ENCODE data around the gene AGPAT3. TPM values are rescaled to one million over a fixed set of nuclear protein-coding genes. Genes with fewer than 3 reads are reported as not detected.

The AGPAT3 gene
- total RNA-seq, 4 donors from 2014 or later = 31.7 to 35.7 (median 33.0) TPM

DNA sequence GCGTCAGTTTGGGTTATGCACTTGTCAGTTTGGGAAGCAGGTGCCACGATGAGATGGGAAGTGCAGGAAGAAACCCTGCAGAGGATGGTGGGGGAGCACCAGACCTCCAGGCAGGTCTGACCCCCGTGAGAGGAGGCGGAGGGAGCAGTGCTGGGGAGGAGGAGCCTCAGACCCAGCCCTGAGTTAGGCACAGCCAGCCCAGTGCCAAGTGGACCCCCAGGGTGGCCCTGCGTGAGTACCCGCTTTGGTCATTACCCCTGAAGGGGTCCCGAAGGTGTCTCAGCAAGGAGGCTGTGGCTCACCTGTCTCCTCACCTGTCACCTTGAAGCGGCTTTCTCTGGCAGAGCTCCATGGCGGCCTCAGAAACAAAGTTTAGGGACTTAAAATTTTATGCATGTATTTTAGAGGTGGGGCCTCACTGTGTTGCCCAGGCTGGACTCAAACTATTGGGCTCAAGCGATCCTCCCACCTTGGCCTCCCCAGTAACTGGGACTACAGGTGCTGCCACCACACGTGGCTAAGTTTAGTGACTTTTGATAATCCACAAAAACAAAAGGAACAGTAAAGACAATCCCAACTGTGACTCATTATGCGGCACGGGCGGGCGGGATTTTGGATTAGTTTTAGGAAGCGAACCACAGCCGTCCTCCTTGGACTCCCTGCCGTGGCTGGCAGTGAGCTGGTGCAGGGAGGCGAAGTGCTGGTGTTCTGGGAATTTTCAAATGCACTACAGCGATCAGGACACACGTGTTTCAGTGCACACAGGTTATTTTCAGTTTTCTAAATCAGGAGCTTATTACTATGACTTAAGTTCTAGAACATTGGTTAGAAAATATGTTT lies 4.7 kb downstream of the AGPAT3 start:
- 62 to 73% methylated on average over 16 to 18 of the region's 21 CpGs for WGBS, 2 donors
- Histone ChIP-seq H3K9me3 (no peaks in the 10 kb centered on the region), H3K36me3 (peaks cover 0 to 17% (median 0%) of the 10 kb centered on the region in 3 donors), H3K27me3 (no peaks in the 10 kb centered on the region), H3K4me3 (no peak overlapping the region), H3K4me1 (peaks cover 20 to 65% (median 26%) of the 10 kb centered on the region in 3 donors), H3K27ac (no peak overlapping the region)
- intact Hi-C loops (cut with DNase I) = loop anchor here (10.0 kb wide), 2 partner anchors 45 to 65 kb away; no protein-coding TSS in a partner anchor
- DNase-seq = no peak
- TF ChIP-seq POLR2A (IDR thresholded peaks at IDR 0.05) = no peak
- TF ChIP-seq, protein P1, sequence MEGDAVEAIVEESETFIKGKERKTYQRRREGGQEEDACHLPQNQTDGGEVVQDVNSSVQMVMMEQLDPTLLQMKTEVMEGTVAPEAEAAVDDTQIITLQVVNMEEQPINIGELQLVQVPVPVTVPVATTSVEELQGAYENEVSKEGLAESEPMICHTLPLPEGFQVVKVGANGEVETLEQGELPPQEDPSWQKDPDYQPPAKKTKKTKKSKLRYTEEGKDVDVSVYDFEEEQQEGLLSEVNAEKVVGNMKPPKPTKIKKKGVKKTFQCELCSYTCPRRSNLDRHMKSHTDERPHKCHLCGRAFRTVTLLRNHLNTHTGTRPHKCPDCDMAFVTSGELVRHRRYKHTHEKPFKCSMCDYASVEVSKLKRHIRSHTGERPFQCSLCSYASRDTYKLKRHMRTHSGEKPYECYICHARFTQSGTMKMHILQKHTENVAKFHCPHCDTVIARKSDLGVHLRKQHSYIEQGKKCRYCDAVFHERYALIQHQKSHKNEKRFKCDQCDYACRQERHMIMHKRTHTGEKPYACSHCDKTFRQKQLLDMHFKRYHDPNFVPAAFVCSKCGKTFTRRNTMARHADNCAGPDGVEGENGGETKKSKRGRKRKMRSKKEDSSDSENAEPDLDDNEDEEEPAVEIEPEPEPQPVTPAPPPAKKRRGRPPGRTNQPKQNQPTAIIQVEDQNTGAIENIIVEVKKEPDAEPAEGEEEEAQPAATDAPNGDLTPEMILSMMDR (IDR thresholded peaks at IDR 0.05) = no peak

DNA sequence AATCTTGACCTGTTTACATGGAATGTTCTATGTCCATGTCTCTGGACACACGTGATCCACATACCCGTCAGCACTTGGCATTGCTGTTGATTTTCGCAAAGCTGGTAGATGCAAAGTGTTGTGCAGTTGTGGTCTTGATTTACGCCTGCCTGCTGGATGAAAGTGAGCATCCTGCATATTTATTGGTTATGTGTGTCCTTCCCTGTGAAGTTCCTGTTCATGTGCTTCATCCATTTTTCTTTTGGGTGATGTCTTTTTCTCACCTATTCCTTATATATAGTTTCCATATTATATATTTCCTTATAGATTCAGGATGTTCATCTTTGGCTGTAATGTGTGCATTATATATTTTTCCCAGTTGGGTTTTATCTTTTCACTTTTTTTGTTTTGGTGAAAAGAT lies 6.5 kb downstream of the AGPAT3 start:
- no peaks in the 10 kb centered on the region for H3K9me3 ChIP-seq
- H3K36me3 ChIP-seq = peaks cover 0 to 22% (median 0%) of the 10 kb centered on the region in 3 donors
- TF ChIP-seq POLR2A (IDR thresholded peaks at IDR 0.05) = no peak
- TF ChIP-seq, protein P1 (IDR thresholded peaks at IDR 0.05) = no peak
- no peak for DNase-seq
- WGBS, 2 donors = 85 to 88% methylated on average over 4 of the region's 4 CpGs
- H3K4me3 ChIP-seq = no peak overlapping the region
- H3K27me3 ChIP-seq = no peaks in the 10 kb centered on the region
- intact Hi-C loops (cut with DNase I) = loop anchor here (10.0 kb wide), 1 partner anchor 47 kb away; no protein-coding TSS in a partner anchor
- H3K27ac ChIP-seq = no peak overlapping the region
- H3K4me1 ChIP-seq = peaks cover 16 to 63% (median 24%) of the 10 kb centered on the region in 3 donors

DNA sequence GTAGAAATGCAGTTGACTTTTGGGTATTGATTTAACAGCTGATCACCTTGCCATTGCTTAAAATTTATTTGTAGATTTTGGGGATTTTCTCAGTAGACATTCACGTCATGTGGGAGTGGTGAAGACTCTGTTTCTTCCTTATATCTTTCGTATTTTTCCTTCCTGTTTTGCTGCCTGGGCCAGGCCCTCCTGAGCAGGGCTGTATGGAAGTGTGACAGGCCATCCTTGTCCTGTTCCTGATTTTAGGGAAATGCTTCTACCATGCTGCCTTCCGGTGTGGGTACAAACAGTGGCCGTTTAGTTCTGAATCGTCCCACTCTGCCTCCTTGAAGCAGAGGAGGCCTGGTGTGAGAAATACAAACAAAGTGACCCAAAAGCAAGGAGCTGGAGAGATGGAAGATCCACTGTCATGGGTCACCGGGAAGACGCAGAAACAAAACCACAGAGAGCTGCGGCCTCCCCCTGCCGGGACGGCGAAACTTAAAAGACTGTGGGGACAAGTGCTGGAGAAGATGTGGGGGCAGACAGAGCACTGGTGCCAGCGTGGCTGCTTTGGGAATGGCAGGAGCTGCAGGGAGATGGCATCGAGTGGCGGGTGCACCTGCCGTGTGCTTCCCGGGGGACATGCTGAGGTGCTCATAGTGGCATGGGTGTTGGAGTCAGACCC lies 7.6 kb downstream of the AGPAT3 start:
- H3K27ac ChIP-seq = no peak overlapping the region
- DNase-seq = no peak
- intact Hi-C loops (cut with DNase I) = loop anchor here (10.0 kb wide), 1 partner anchor 48 kb away; no protein-coding TSS in a partner anchor
- TF ChIP-seq, protein P1 (IDR thresholded peaks at IDR 0.05) = no peak
- no peak for TF ChIP-seq POLR2A (IDR thresholded peaks at IDR 0.05)
- H3K4me3 ChIP-seq = no peak overlapping the region
- H3K36me3 ChIP-seq = peaks cover 0 to 22% (median 0%) of the 10 kb centered on the region in 3 donors
- WGBS, 2 donors = 85 to 96% methylated on average over 13 to 14 of the region's 16 CpGs
- peaks cover 7 to 51% (median 12%) of the 10 kb centered on the region in 3 donors for H3K4me1 ChIP-seq
- H3K9me3 ChIP-seq = no peaks in the 10 kb centered on the region
- H3K27me3 ChIP-seq = no peaks in the 10 kb centered on the region

DNA sequence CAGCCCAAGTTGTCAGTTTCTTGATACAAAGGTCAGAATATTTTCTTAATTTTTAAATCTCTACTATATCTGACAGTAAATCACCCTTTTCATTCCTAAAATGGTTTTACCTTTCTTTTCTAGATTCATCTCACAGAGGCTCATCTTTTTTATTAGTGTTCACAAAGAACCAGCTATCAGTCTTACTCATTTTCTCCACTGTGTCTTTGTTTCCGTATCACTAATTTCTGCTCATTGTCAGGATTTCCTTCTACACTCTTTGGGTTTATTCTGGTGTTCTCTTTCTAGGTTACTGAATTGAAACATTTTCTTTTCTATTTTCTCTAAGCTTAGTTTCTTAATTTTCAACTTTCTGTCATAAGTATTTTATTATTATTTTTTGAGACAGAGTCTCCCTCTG lies 8.7 kb downstream of the AGPAT3 start:
- no peak for DNase-seq
- intact Hi-C loops (cut with DNase I) = loop anchor here (10.0 kb wide), 1 partner anchor 49 kb away; no protein-coding TSS in a partner anchor
- TF ChIP-seq, protein P1 (IDR thresholded peaks at IDR 0.05) = no peak
- TF ChIP-seq POLR2A (IDR thresholded peaks at IDR 0.05) = no peak
- peaks cover 2 to 43% (median 3%) of the 10 kb centered on the region in 3 donors for H3K4me1 ChIP-seq
- H3K27me3 ChIP-seq = no peaks in the 10 kb centered on the region
- WGBS, 2 donors = 77 to 84% methylated on average over 1 of the region's 1 CpG
- no peaks in the 10 kb centered on the region for H3K9me3 ChIP-seq
- H3K4me3 ChIP-seq = no peak overlapping the region
- peaks cover 0 to 28% (median 0%) of the 10 kb centered on the region in 3 donors for H3K36me3 ChIP-seq
- H3K27ac ChIP-seq = peak overlapping the region in 1 of 4 donors; percentile 15

Measured in esophagus squamous epithelium (tissue), 5 donors.